Neural cell (in vitro differentiated cells): ENCODE measurements around the gene DPYSL4. TPM values are rescaled to one million over a fixed set of nuclear protein-coding genes. Genes with fewer than 3 reads are reported as not detected.

Experiments used
- H2AFZ ChIP-seq: fragments of 200-600, 300-800 bp; sonication (generic), shearing (Covaris generic); 2 replicates; pipeline ENCODE4 v1.6.0; 2014; ENCODE audit warnings: low read depth, mild to moderate bottlenecking, antibody characterized with exemption, low read length, moderate library complexity
- H3F3A ChIP-seq: fragments of 200-600 bp; shearing (Covaris generic); 2 replicates; pipeline ENCODE4 v1.6.1; 2016; ENCODE audit warnings: mild to moderate bottlenecking, moderate library complexity, mixed read lengths, antibody characterized with exemption, low read length; ENCODE audit not compliant: insufficient read depth, poor library complexity, severe bottlenecking
- H3K27ac ChIP-seq: fragments of 200-600, 300-800 bp; sonication (generic), shearing (Covaris generic); 2 replicates; pipeline ENCODE4 v1.5.1; 2014; ENCODE audit warnings: mild to moderate bottlenecking, low read length, moderate library complexity
- H3K27me3 ChIP-seq: fragments of 300-800, 200-600 bp; sonication (generic), shearing (Covaris generic); 2 replicates; pipeline ENCODE4 v1.6.0; 2014; ENCODE audit warnings: mild to moderate bottlenecking, low read depth, low read length, moderate library complexity; ENCODE audit not compliant: insufficient read depth
- H3K36me3 ChIP-seq: fragments of 300-800, 200-600 bp; sonication (generic), shearing (Covaris generic); 2 replicates; pipeline ENCODE4 v1.5.1; 2014; ENCODE audit warnings: mild to moderate bottlenecking, antibody characterized with exemption, low read length, moderate library complexity; ENCODE audit not compliant: insufficient read depth
- H3K4me2 ChIP-seq: fragments of 300-800, 200-600 bp; sonication (generic), shearing (Covaris generic); 2 replicates; pipeline ENCODE4 v1.6.0; 2014; ENCODE audit warnings: mild to moderate bottlenecking, low read length
- H3K4me3 ChIP-seq: fragments of 300-800, 200-600 bp; sonication (generic), shearing (Covaris generic); 2 replicates; pipeline ENCODE4 v1.5.1; 2014; ENCODE audit warnings: mild to moderate bottlenecking, low read length, moderate library complexity
- H3K79me2 ChIP-seq: fragments of 200-600 bp; shearing (Covaris generic); replicated peaks from 2 replicates; pipeline ENCODE4 v1.6.0; 2014; ENCODE audit warnings: mild to moderate bottlenecking, low read length, moderate library complexity; ENCODE audit not compliant: insufficient read depth
- H3K9ac ChIP-seq: fragments of 300-800, 200-600 bp; sonication (generic), shearing (Covaris generic); 2 replicates; pipeline ENCODE4 v1.6.1; 2016; ENCODE audit warnings: mild to moderate bottlenecking, low read length, mixed read lengths
- H3K9me2 ChIP-seq: fragments of 200-600 bp; shearing (Covaris generic); 2 replicates; pipeline ENCODE4 v1.6.1; 2016; ENCODE audit warnings: mild to moderate bottlenecking, low read length, mixed read lengths; ENCODE audit not compliant: insufficient read depth
- H3K9me3 ChIP-seq: fragments of 200-600, 300-800 bp; sonication (generic), shearing (Covaris generic); 2 replicates; pipeline ENCODE4 v1.6.1; 2016; ENCODE audit warnings: mild to moderate bottlenecking, mixed run types, low read length, moderate library complexity, mixed read lengths
- H4K20me1 ChIP-seq: fragments of 200-600 bp; shearing (Covaris generic); 2 replicates; pipeline ENCODE4 v1.6.1; 2016; ENCODE audit warnings: mild to moderate bottlenecking, mixed run types; ENCODE audit not compliant: insufficient read depth
- CTCF ChIP-seq: fragments of 450-650 bp; IDR thresholded peaks from 2 replicates; pipeline ENCODE4 v1.5.1; 2014; ENCODE audit warnings: antibody characterized with exemption, mild to moderate bottlenecking, moderate library complexity; ENCODE audit not compliant: poor library complexity, severe bottlenecking
- EP300 ChIP-seq: fragments of 450-650 bp; conservative IDR thresholded peaks from 2 replicates; pipeline ENCODE4 v1.6.1; 2014; ENCODE audit warnings: antibody characterized with exemption, mild to moderate bottlenecking, moderate library complexity; ENCODE audit not compliant: poor library complexity, severe bottlenecking
- EZH2 ChIP-seq: fragments of 200-600, 300-800 bp; shearing (Covaris generic), sonication (generic); IDR thresholded peaks from 2 replicates; pipeline ENCODE4 v1.6.1; 2014; ENCODE audit warnings: antibody characterized with exemption, low read length, borderline replicate concordance, mild to moderate bottlenecking; ENCODE audit not compliant: insufficient read depth, poor library complexity, severe bottlenecking
- MXI1 ChIP-seq: fragments of 450-650 bp; conservative IDR thresholded peaks from 2 replicates; pipeline ENCODE4 v1.6.1; 2014; ENCODE audit warnings: antibody characterized with exemption, mild to moderate bottlenecking; ENCODE audit not compliant: poor library complexity, severe bottlenecking
- POLR2AphosphoS5 ChIP-seq: IDR thresholded peaks from 2 replicates; pipeline ENCODE4 v1.6.1; 2012
- RAD21 ChIP-seq: fragments of 450-650 bp; conservative IDR thresholded peaks from 2 replicates; pipeline ENCODE4 v1.6.1; 2014; ENCODE audit warnings: antibody characterized with exemption, mild to moderate bottlenecking, moderate library complexity
- REST ChIP-seq: IDR thresholded peaks from 2 replicates; pipeline ENCODE4 v1.6.1; 2012; ENCODE audit warnings: borderline replicate concordance
- SMC3 ChIP-seq: fragments of 450-650 bp; conservative IDR thresholded peaks from 2 replicates; pipeline ENCODE4 v1.6.1; 2014; ENCODE audit warnings: antibody characterized with exemption, mild to moderate bottlenecking, moderate library complexity; ENCODE audit not compliant: poor library complexity
- TAF1 ChIP-seq: IDR thresholded peaks from 2 replicates; pipeline ENCODE4 v1.6.1; 2012; ENCODE audit warnings: low read depth
- polyA plus RNA-seq: library from polyadenylated mRNA; depleted of rRNA; stranded (reverse); fragments of >200 nt; gene quantifications from 2 replicates; pipeline ENCODE4 v1.2.3, GENCODE V29; 2014

DPYSL4 gene
- polyA plus RNA-seq, 1 donor from 2014 or later, result 116 TPM

GRCh38 chr10:132154931-132155330 lies 31.8 kb upstream of the DPYSL4 start:
- no peaks in the 10 kb centered on the region for H3K9me2 ChIP-seq
- no peak overlapping the region for H3K27ac ChIP-seq
- no peaks in the 10 kb centered on the region for H3K9me3 ChIP-seq
- no peaks in the 10 kb centered on the region for H3F3A ChIP-seq
- H2AFZ ChIP-seq, result no peak overlapping the region
- no peaks in the 10 kb centered on the region for H3K27me3 ChIP-seq
- no peak overlapping the region for H3K4me3 ChIP-seq
- H3K36me3 ChIP-seq, result no peaks in the 10 kb centered on the region
- H4K20me1 ChIP-seq, result no peaks in the 10 kb centered on the region
- H3K4me2 ChIP-seq, result no peak overlapping the region
- no peak for TF ChIP-seq EP300
- TF ChIP-seq TAF1, result no peak
- TF ChIP-seq SMC3, result no peak
- no peak for TF ChIP-seq RAD21
- TF ChIP-seq EZH2, result no peak
- TF ChIP-seq CTCF, result no peak
- no peak for TF ChIP-seq MXI1
- TF ChIP-seq REST, result no peak
- no peak for TF ChIP-seq POLR2AphosphoS5
- H3K79me2 ChIP-seq, result no peaks in the 10 kb centered on the region
- no peak overlapping the region for H3K9ac ChIP-seq

GRCh38 chr10:132155723-132156381 lies 30.9 kb upstream of the DPYSL4 start:
- no peak overlapping the region for H3K27ac ChIP-seq
- no peaks in the 10 kb centered on the region for H3K9me3 ChIP-seq
- TF ChIP-seq CTCF, result no peak
- TF ChIP-seq TAF1, result no peak
- no peak for TF ChIP-seq SMC3
- no peak for TF ChIP-seq MXI1
- TF ChIP-seq RAD21, result no peak
- no peak for TF ChIP-seq POLR2AphosphoS5
- no peak for TF ChIP-seq EZH2
- TF ChIP-seq EP300, result no peak
- TF ChIP-seq REST, result no peak
- no peaks in the 10 kb centered on the region for H3K27me3 ChIP-seq
- no peak overlapping the region for H3K9ac ChIP-seq
- no peaks in the 10 kb centered on the region for H3K36me3 ChIP-seq
- H3K4me3 ChIP-seq, result no peak overlapping the region
- H4K20me1 ChIP-seq, result no peaks in the 10 kb centered on the region
- no peak overlapping the region for H3K4me2 ChIP-seq
- no peaks in the 10 kb centered on the region for H3F3A ChIP-seq
- H2AFZ ChIP-seq, result no peak overlapping the region
- no peaks in the 10 kb centered on the region for H3K9me2 ChIP-seq
- no peaks in the 10 kb centered on the region for H3K79me2 ChIP-seq
